NCI-H2029 treated with DMSO at 0.1 percent for 48 hours (cell line): ENCODE data around the gene SBNO2.
"Not testable (repeated sequence)": the region's sequence is repeated elsewhere in the genome, so short reads cannot be mapped to it uniquely, and the experiment has no call there.

Source experiments
- DNase-seq: peaks from one replicate; lab custom pipeline; 2025; lab: John Stamatoyannopoulos, UW

Gene SBNO2

DNA sequence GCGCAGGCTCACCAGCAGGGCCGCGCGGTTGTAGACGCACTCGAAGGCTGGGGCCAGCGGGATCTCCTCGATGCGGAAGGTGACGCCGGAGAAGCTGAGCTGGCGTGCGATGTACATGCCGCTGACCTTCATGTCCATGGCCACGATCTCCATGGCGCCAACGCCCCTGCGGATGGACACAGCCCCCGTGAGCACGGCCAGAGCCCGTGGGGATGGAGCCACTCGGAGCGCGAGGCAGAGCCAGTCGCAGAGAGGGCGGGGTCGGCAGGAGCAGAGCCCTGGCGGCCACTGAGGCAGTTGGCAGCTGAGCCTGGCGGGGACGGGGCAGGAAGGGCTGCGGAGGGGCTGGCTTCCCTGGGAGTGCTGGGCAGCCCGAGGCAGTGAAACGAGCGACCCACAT lies 55.1 kb downstream of the SBNO2 start:
- DNase-seq = no peak

- DNase-seq = no peak
These were observed 56.4 kb downstream of the SBNO2 start for GRCh38 chr19:1117654-1118053.

DNA sequence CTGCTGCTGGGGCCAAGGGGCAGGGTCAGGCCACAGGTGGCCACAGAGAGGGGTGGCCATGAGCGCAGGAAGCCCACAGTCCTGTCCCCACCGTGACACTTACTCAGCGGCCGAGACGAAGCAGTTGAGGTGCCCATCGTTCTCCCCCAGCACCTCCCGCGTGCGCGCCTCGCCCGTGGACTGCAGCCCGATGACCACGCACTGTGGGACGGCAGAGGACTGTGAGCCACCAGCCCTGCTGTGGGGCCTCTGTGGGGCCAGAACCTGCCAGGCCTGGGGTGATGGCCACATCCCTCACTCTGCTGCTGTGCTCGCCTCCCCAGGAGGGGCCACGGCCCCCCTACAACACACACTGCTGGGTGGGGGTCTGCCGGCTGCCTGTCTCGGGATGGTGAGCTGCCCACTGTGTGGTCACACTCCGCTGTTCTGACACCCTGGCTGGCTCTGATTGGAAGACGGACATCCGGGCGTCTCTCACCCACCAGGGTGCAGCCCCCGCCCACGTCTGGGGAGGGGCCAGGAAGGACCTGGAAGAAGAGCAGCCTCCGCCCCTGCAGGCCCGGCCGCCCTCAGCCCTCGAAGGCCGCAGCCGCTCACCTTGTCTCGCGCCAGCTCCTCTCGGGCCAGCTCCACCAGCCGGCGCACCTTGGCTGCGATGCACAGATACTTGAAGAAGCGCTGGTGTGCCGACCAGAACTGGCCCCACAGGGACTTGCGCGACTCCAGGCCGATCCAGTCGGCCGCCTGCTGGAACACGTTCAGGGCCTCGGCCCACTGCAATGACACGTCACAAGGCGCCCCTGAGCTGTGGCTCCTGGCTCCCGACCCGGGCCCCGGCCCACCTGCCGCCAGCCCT lies 57.1 kb downstream of the SBNO2 start:
- DNase-seq = no peak

- DNase-seq = no peak
These were observed 58.2 kb downstream of the SBNO2 start for GRCh38 chr19:1115646-1116420.

- not testable (repeated sequence) for DNase-seq
These were observed 59.3 kb downstream of the SBNO2 start for GRCh38 chr19:1114728-1115127.

DNA sequence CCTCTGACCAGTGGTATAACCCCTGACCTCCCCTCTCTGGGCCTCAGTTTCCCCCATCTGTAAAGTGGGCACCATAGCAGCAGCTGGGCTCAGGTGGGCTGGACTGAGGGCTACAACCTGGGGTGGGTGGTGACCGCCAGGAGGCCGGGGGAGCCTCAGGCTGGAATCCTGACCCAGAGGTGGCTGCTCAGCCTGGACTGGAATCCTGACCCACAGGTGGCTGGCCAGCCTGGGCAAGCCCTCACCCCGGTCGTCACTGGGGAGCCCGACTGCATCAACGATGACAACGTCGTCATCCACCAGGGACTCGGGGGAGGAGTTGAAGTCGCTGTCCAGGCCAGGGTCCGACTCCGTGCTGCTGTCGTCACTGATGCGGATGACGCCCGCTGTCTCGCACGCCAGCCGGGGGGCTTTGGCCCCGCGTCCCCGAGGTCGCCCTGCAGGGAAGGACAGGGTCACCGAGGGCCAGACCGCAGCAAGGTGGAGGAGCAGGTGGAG lies 60.0 kb downstream of the SBNO2 start:
- DNase-seq = no peak

GRCh38 chr19:1113030-1113985 lies 60.8 kb downstream of the SBNO2 start:
- peak; percentile 55 for DNase-seq

DNA sequence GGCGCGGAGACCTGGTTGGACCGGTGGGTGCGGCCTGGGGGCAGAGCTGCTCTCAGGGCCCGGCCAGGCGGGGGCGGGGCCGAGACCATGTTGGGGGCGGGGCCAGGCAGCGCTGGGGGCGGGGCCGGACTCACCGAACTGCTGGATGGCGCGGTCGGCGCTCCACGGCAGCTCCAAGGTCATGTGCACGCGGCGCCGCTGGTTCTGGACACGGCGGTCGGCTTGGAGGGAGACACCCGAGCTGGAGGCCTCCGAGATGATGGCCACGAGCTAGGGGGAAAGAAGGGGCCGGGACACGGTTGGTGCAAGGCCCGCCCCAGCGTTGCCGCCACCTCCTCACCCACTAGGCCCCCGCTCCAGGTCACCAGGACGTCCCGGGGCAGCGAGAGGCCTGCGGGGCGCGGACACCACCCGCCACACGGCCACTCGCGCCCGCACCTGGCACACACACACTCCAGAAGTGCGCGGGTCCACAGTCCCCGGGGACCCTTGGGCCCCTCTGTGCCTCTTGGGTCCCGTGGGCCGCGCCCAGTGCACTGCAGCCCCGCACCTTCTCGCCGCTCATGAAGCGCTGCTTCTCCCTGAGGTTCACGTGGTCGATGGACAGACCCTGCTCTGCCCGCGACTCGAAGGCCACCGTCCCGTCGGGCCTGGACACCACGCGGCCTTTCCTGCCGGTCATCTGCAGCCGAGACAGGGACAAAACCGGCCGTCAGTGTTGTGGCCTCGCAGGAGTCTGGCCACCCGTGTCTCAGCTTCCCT lies 61.6 kb downstream of the SBNO2 start:
- no peak for DNase-seq

DNA sequence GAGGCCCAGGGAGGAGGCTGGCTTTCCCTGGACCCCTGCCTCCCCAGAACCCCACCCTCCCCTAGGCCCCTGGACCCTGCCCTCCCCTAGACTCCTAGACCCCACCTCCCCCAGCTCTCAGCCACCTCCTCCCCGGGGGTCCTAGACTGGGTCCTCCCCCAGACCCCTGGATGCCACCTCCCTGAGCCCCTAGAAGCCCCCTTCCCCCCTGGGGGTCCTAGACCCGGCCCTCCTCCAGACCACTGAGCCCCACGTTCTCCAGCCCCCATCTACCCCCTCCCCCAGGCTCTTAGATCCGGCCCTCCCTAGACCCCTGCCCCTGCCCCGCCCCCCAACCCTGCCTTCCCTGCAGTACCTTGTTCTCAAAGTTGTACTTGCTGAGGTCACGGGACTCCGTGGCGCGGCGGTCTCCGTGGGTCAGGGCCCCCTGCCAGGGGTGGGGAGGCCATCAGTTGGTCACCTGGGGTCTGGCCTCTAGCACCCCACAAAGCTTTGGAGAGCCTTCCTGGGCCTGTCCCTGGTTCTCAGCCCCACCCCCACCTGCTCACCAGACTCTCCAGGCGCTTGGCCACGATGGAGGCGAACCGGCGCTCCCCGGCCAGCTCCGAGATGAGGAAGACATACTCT lies 62.3 kb downstream of the SBNO2 start:
- no peak for DNase-seq

DNA sequence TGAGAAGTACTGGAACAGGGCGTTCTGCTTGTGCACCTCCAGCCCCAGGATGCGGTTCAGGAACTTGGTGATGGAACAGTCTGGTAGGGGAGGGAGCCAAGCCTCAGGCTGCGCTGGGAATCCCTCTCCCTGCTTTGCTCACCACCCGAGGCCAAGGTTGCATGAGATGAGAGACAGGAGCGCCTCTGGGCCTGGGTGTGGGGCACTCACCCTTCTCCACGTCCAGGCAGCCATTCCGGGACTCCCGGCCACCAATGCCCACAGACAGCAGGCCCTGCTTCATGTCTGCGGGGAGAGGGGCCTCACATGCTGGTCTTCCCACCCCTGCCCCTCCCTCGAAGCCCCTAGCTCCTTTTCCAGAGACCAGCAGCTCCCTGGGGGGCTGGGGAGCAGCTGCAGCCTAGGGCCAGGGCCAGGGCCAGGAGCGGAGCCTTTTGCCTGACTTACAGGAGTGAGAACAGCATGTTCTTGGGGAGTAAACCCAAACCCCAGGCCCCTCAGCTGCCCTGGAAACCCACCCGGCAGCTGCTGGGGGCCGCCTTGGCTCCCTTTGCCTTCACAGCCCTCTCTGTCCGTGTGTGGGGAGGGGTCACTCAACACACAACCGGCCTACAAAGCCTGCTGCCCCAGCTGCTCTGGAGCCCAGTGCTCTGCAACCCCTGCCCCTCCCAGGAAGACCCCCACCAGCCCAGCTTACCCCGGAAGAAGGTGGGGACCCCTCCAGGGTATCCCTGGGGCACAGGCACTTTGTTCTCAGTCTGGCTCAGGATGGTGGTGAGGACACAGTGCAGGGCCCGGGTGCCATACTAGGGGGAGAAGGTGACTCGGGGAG lies 63.0 kb downstream of the SBNO2 start:
- DNase-seq = no peak

DNA sequence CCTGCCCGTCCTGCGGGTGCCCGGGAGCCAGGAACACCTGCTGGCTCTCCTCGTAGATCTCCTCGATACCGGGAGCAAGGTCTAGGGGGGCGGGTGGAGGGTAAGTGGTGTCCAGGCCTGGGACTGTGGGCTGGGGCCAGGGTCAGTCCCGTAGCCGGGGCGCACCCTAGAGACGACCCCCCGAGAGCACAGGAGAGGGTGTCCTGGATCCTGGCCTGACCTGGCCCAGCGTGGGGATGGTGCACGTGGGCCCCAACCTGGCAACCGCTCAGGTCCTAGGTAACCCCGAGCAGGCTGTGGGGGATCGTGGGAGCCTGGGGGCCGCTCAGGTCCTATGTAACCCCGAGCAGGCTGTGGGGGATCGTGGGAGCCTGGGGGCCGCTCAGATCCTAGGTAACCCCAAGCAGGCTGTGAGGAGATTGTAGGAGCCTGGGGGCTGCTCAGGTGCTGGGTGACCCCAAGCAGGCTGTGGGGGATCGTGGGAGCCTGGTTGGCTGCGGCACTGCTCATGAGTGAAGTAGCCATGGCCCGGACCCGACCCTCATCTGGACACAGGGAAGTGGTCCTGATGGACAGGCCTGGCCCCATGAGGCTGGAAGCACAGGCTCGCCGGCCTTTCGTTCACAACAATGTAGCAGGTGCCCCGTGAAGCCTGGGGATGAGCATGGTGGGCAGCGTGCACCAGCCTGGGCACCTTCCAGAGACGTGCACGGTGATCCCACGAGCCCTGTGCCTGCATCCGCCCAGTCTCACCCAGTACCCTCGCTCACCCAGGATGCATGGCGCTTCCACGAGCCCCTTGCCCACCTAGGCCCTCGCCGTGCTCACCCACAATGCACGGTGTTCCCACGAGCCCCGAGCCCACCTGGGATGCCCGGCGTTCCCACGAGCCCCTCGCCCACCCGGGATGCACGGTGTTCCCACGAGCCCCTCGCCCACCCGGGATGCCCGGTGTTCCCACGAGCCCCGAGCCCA lies 64.1 kb downstream of the SBNO2 start:
- DNase-seq = no peak

GRCh38 chr19:1109032-1109551 lies 65.0 kb downstream of the SBNO2 start:
- DNase-seq = no peak

GRCh38 chr19:1108291-1109031 lies 65.6 kb downstream of the SBNO2 start:
- DNase-seq = no peak

GRCh38 chr19:1107661-1108261 lies 66.3 kb downstream of the SBNO2 start:
- DNase-seq = no peak

- no peak for DNase-seq
These were observed 67.0 kb downstream of the SBNO2 start for GRCh38 chr19:1106841-1107660.
